Measurements from ENCODE around the gene INPP5J.

Gene INPP5J

DNA sequence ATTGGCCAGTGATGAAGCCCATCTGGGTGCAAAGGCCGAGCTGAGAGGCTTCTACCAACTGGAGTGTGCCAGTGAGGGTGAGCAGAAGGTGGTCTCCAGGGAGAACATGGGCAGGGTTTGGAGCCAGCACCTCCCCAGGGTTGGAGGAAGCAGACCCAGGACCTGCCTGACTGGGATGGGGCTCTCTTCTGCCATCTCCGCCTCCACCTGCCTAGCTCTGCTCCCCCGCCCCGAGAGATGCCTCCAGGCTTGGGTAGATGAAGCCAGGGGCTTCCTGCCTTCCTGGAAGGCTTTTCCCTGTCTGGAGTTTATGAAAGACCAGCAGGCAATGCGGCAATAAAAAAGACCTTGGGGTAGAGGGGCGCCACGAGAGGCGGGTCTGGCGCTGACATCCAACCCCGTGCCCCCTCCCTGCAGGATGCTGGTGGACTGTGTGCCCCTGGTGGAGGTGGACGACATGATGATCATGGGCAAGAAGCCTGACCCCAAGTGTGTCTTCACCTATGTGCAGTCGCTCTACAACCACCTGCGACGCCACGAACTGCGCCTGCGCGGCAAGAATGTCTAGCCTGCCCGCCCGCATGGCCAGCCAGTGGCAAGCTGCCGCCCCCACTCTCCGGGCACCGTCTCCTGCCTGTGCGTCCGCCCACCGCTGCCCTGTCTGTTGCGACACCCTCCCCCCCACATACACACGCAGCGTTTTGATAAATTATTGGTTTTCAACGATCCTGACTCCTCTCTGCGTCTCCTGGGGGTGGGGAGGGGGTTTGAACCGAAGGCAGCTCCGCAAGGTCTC lies 18.7 kb upstream of the INPP5J start:
- Histone ChIP-seq H3K9me3 (ENCODE audit: control insufficient read depth, insufficient read depth, low read length) (no peaks in the 10 kb centered on the region), H3K27me3 (ENCODE audit: control insufficient read depth, low read length) (0 out of 2 replicates have a peak, but pooled peaks cover 5% of the 10 kb centered on the region), H3K36me3 (ENCODE audit: control insufficient read depth, low read length) (no peaks in the 10 kb centered on the region), H3K4me2 (ENCODE audit: low read length) (no peak overlapping the region), H3K27ac (ENCODE audit: low read depth, low read length) (no peak overlapping the region), H3K9me2 (replicated peaks; ENCODE audit: control insufficient read depth, low read length) (no peaks in the 10 kb centered on the region), H3F3A (ENCODE audit: control insufficient read depth, insufficient read depth) (no peaks in the 10 kb centered on the region), H3K4me1 (ENCODE audit: control insufficient read depth, low read length) (peaks cover 11% of the 10 kb centered on the region), H3K4me3 (ENCODE audit: low read length) (no peak overlapping the region), H4K20me1 (ENCODE audit: control insufficient read depth, insufficient read depth, low read depth, low read length) (no peaks in the 10 kb centered on the region), H3K79me2 (ENCODE audit: control insufficient read depth, low read length) (no peaks in the 10 kb centered on the region)
- no peak for TF ChIP-seq EZH2phosphoT487 (IDR thresholded peaks at IDR 0.05; ENCODE audit: borderline replicate concordance, low read length)
- no peak for TF ChIP-seq CTCF (IDR thresholded peaks at IDR 0.05; ENCODE audit: low read depth, low read length, poor library complexity, severe bottlenecking)

DNA sequence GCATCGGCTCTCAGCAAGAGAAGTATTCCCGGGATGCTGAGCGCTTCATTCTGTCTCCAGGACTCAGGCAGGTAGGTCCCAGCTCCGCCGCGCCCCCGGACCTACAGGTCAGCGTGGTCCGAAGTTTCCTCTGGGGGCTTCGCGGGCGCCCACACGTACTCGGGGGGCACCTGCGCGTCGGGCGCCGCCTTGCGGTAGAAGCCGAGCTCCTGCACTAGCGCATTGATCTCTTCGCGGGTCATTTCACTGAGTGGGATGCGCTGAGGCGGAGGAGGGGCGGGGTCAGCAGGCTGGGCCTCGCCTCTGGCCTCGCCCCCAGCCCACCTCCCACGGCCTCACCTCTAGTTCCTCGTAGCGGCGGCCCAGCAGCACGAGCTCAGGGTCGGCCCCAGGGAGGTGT lies 17.9 kb upstream of the INPP5J start:
- Histone ChIP-seq H3K27ac (ENCODE audit: low read depth, low read length) (no peak overlapping the region), H3K4me2 (ENCODE audit: low read length) (no peak overlapping the region), H3K4me3 (ENCODE audit: low read length) (no peak overlapping the region)

DNA sequence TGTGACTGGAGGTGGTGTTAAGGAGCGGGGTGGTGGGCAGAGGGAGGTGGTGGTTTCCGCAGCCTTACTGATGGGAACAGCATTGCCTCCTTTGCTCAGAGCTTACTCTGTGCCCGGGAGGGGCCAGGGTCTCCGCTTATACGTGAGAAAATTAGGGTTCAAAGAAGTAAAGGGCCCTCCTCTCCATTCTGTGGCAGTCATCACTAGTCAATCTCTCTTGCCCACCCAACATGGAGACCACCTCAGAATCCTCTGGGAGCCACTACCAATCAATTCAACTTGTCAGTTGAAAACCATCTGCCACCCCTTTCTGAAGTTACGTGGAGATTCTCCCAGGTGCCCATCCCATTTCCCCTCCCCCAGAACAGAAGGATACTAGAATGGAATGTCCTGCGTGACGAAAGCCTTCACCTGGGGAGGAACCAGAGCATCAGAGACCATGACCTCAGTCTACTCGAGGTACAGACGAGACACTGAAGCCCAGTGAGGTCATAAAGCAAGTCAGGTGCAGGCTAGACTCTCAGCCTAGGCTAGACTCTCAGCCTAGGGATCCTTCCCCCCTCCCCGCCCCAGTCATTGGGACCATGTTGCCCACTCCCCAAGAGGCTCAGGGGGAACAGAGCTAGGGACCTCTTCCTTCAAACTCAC lies 17.4 kb upstream of the INPP5J start:
- H3K79me2 ChIP-seq (ENCODE audit: control insufficient read depth, low read length) = no peaks in the 10 kb centered on the region
- no peak overlapping the region for H3K27ac ChIP-seq (ENCODE audit: low read depth, low read length)
- no peaks in the 10 kb centered on the region for H3K9me3 ChIP-seq (ENCODE audit: control insufficient read depth, insufficient read depth, low read length)
- TF ChIP-seq CTCF (IDR thresholded peaks at IDR 0.05; ENCODE audit: low read depth, low read length, poor library complexity, severe bottlenecking) (no peak), EZH2phosphoT487 (IDR thresholded peaks at IDR 0.05; ENCODE audit: borderline replicate concordance, low read length) (no peak)
- peaks cover 11% of the 10 kb centered on the region for H3K4me1 ChIP-seq (ENCODE audit: control insufficient read depth, low read length)
- H3K9me2 ChIP-seq (replicated peaks; ENCODE audit: control insufficient read depth, low read length) = no peaks in the 10 kb centered on the region
- 0 out of 2 replicates have a peak, but pooled peaks cover 5% of the 10 kb centered on the region for H3K27me3 ChIP-seq (ENCODE audit: control insufficient read depth, low read length)
- no peaks in the 10 kb centered on the region for H3F3A ChIP-seq (ENCODE audit: control insufficient read depth, insufficient read depth)
- no peak overlapping the region for H3K4me3 ChIP-seq (ENCODE audit: low read length)
- H3K4me2 ChIP-seq (ENCODE audit: low read length) = no peak overlapping the region
- no peaks in the 10 kb centered on the region for H4K20me1 ChIP-seq (ENCODE audit: control insufficient read depth, insufficient read depth, low read depth, low read length)
- no peaks in the 10 kb centered on the region for H3K36me3 ChIP-seq (ENCODE audit: control insufficient read depth, low read length)

More for the DNA sequence above, 17.9 kb upstream of the INPP5J start:
- H3K27me3 ChIP-seq (ENCODE audit: control insufficient read depth, low read length) = 0 out of 2 replicates have a peak, but pooled peaks cover 5% of the 10 kb centered on the region
- no peaks in the 10 kb centered on the region for H4K20me1 ChIP-seq (ENCODE audit: control insufficient read depth, insufficient read depth, low read depth, low read length)
- peaks cover 11% of the 10 kb centered on the region for H3K4me1 ChIP-seq (ENCODE audit: control insufficient read depth, low read length)
- TF ChIP-seq EZH2phosphoT487 (IDR thresholded peaks at IDR 0.05; ENCODE audit: borderline replicate concordance, low read length) (no peak), CTCF (IDR thresholded peaks at IDR 0.05; ENCODE audit: low read depth, low read length, poor library complexity, severe bottlenecking) (no peak)
- H3K79me2 ChIP-seq (ENCODE audit: control insufficient read depth, low read length) = no peaks in the 10 kb centered on the region
- no peaks in the 10 kb centered on the region for H3K9me3 ChIP-seq (ENCODE audit: control insufficient read depth, insufficient read depth, low read length)
- H3K9me2 ChIP-seq (replicated peaks; ENCODE audit: control insufficient read depth, low read length) = no peaks in the 10 kb centered on the region
- no peaks in the 10 kb centered on the region for H3F3A ChIP-seq (ENCODE audit: control insufficient read depth, insufficient read depth)
- no peaks in the 10 kb centered on the region for H3K36me3 ChIP-seq (ENCODE audit: control insufficient read depth, low read length)
